Neural cell (in vitro differentiated cells): ENCODE data around the gene GMDS. TPM values are rescaled to one million over a fixed set of nuclear protein-coding genes. Genes with fewer than 3 reads are reported as not detected.

ENCODE experiments used
- H2AFZ ChIP-seq: fragments of 200-600, 300-800 bp; sonication (generic), shearing (Covaris generic); 2 replicates; pipeline ENCODE4 v1.6.0; 2014; ENCODE audit warnings: low read depth, mild to moderate bottlenecking, antibody characterized with exemption, low read length, moderate library complexity
- H3F3A ChIP-seq: fragments of 200-600 bp; shearing (Covaris generic); 2 replicates; pipeline ENCODE4 v1.6.1; 2016; ENCODE audit warnings: mild to moderate bottlenecking, moderate library complexity, mixed read lengths, antibody characterized with exemption, low read length; ENCODE audit not compliant: insufficient read depth, poor library complexity, severe bottlenecking
- H3K27ac ChIP-seq: fragments of 200-600, 300-800 bp; sonication (generic), shearing (Covaris generic); 2 replicates; pipeline ENCODE4 v1.5.1; 2014; ENCODE audit warnings: mild to moderate bottlenecking, low read length, moderate library complexity
- H3K27me3 ChIP-seq: fragments of 300-800, 200-600 bp; sonication (generic), shearing (Covaris generic); 2 replicates; pipeline ENCODE4 v1.6.0; 2014; ENCODE audit warnings: mild to moderate bottlenecking, low read depth, low read length, moderate library complexity; ENCODE audit not compliant: insufficient read depth
- H3K36me3 ChIP-seq: fragments of 300-800, 200-600 bp; sonication (generic), shearing (Covaris generic); 2 replicates; pipeline ENCODE4 v1.5.1; 2014; ENCODE audit warnings: mild to moderate bottlenecking, antibody characterized with exemption, low read length, moderate library complexity; ENCODE audit not compliant: insufficient read depth
- H3K4me2 ChIP-seq: fragments of 300-800, 200-600 bp; sonication (generic), shearing (Covaris generic); 2 replicates; pipeline ENCODE4 v1.6.0; 2014; ENCODE audit warnings: mild to moderate bottlenecking, low read length
- H3K4me3 ChIP-seq: fragments of 300-800, 200-600 bp; sonication (generic), shearing (Covaris generic); 2 replicates; pipeline ENCODE4 v1.5.1; 2014; ENCODE audit warnings: mild to moderate bottlenecking, low read length, moderate library complexity
- H3K79me2 ChIP-seq: fragments of 200-600 bp; shearing (Covaris generic); replicated peaks from 2 replicates; pipeline ENCODE4 v1.6.0; 2014; ENCODE audit warnings: mild to moderate bottlenecking, low read length, moderate library complexity; ENCODE audit not compliant: insufficient read depth
- H3K9ac ChIP-seq: fragments of 300-800, 200-600 bp; sonication (generic), shearing (Covaris generic); 2 replicates; pipeline ENCODE4 v1.6.1; 2016; ENCODE audit warnings: mild to moderate bottlenecking, low read length, mixed read lengths
- H3K9me2 ChIP-seq: fragments of 200-600 bp; shearing (Covaris generic); 2 replicates; pipeline ENCODE4 v1.6.1; 2016; ENCODE audit warnings: mild to moderate bottlenecking, low read length, mixed read lengths; ENCODE audit not compliant: insufficient read depth
- H3K9me3 ChIP-seq: fragments of 200-600, 300-800 bp; sonication (generic), shearing (Covaris generic); 2 replicates; pipeline ENCODE4 v1.6.1; 2016; ENCODE audit warnings: mild to moderate bottlenecking, mixed run types, low read length, moderate library complexity, mixed read lengths
- H4K20me1 ChIP-seq: fragments of 200-600 bp; shearing (Covaris generic); 2 replicates; pipeline ENCODE4 v1.6.1; 2016; ENCODE audit warnings: mild to moderate bottlenecking, mixed run types; ENCODE audit not compliant: insufficient read depth
- CTCF ChIP-seq: fragments of 450-650 bp; IDR thresholded peaks from 2 replicates; pipeline ENCODE4 v1.5.1; 2014; ENCODE audit warnings: antibody characterized with exemption, mild to moderate bottlenecking, moderate library complexity; ENCODE audit not compliant: poor library complexity, severe bottlenecking
- EP300 ChIP-seq: fragments of 450-650 bp; conservative IDR thresholded peaks from 2 replicates; pipeline ENCODE4 v1.6.1; 2014; ENCODE audit warnings: antibody characterized with exemption, mild to moderate bottlenecking, moderate library complexity; ENCODE audit not compliant: poor library complexity, severe bottlenecking
- EZH2 ChIP-seq: fragments of 200-600, 300-800 bp; shearing (Covaris generic), sonication (generic); IDR thresholded peaks from 2 replicates; pipeline ENCODE4 v1.6.1; 2014; ENCODE audit warnings: antibody characterized with exemption, low read length, borderline replicate concordance, mild to moderate bottlenecking; ENCODE audit not compliant: insufficient read depth, poor library complexity, severe bottlenecking
- MXI1 ChIP-seq: fragments of 450-650 bp; conservative IDR thresholded peaks from 2 replicates; pipeline ENCODE4 v1.6.1; 2014; ENCODE audit warnings: antibody characterized with exemption, mild to moderate bottlenecking; ENCODE audit not compliant: poor library complexity, severe bottlenecking
- POLR2AphosphoS5 ChIP-seq: IDR thresholded peaks from 2 replicates; pipeline ENCODE4 v1.6.1; 2012
- RAD21 ChIP-seq: fragments of 450-650 bp; conservative IDR thresholded peaks from 2 replicates; pipeline ENCODE4 v1.6.1; 2014; ENCODE audit warnings: antibody characterized with exemption, mild to moderate bottlenecking, moderate library complexity
- REST ChIP-seq: IDR thresholded peaks from 2 replicates; pipeline ENCODE4 v1.6.1; 2012; ENCODE audit warnings: borderline replicate concordance
- SMC3 ChIP-seq: fragments of 450-650 bp; conservative IDR thresholded peaks from 2 replicates; pipeline ENCODE4 v1.6.1; 2014; ENCODE audit warnings: antibody characterized with exemption, mild to moderate bottlenecking, moderate library complexity; ENCODE audit not compliant: poor library complexity
- TAF1 ChIP-seq: IDR thresholded peaks from 2 replicates; pipeline ENCODE4 v1.6.1; 2012; ENCODE audit warnings: low read depth
- polyA plus RNA-seq: library from polyadenylated mRNA; depleted of rRNA; stranded (reverse); fragments of >200 nt; gene quantifications from 2 replicates; pipeline ENCODE4 v1.2.3, GENCODE V29; 2014

Gene GMDS
- polyA plus RNA-seq, 1 donor from 2014 or later = 11.4 TPM

GRCh38 chr6:1709234-1709641 is 536.2 kb downstream of the GMDS start:
- H3K9ac ChIP-seq = no peak overlapping the region
- no peak overlapping the region for H3K27ac ChIP-seq
- no peaks in the 10 kb centered on the region for H3K9me3 ChIP-seq
- H2AFZ ChIP-seq = no peak overlapping the region
- no peaks in the 10 kb centered on the region for H3K9me2 ChIP-seq
- no peaks in the 10 kb centered on the region for H3K36me3 ChIP-seq
- no peak overlapping the region for H3K4me2 ChIP-seq
- no peaks in the 10 kb centered on the region for H3F3A ChIP-seq
- H4K20me1 ChIP-seq = no peaks in the 10 kb centered on the region
- TF ChIP-seq POLR2AphosphoS5 = no peak
- no peak for TF ChIP-seq SMC3
- no peak for TF ChIP-seq EZH2
- TF ChIP-seq TAF1 = no peak
- no peak for TF ChIP-seq REST
- TF ChIP-seq MXI1 = no peak
- no peak for TF ChIP-seq CTCF
- TF ChIP-seq RAD21 = no peak
- TF ChIP-seq EP300 = no peak
- H3K4me3 ChIP-seq = no peak overlapping the region
- no peaks in the 10 kb centered on the region for H3K27me3 ChIP-seq
- no peaks in the 10 kb centered on the region for H3K79me2 ChIP-seq

GRCh38 chr6:1708820-1709219 is 536.6 kb downstream of the GMDS start:
- Histone ChIP-seq H3K27ac (no peak overlapping the region), H3K27me3 (no peaks in the 10 kb centered on the region), H3K4me2 (no peak overlapping the region), H3K9ac (no peak overlapping the region), H3K9me3 (no peaks in the 10 kb centered on the region), H3K4me3 (no peak overlapping the region), H2AFZ (no peak overlapping the region), H3K36me3 (no peaks in the 10 kb centered on the region), H3K9me2 (no peaks in the 10 kb centered on the region), H3K79me2 (no peaks in the 10 kb centered on the region), H3F3A (no peaks in the 10 kb centered on the region), H4K20me1 (no peaks in the 10 kb centered on the region)
- TF ChIP-seq TAF1 (no peak), EP300 (no peak), SMC3 (no peak), MXI1 (no peak), RAD21 (no peak), POLR2AphosphoS5 (no peak), CTCF (no peak), EZH2 (no peak), REST (no peak)
